GM13976 (cell line): ENCODE results near the gene PDE4D.

ENCODE experiments used
- DNase-seq: peaks from one replicate; pipeline ENCODE4 v3.0.0; 2012; ENCODE audit warnings: low spot score
- in situ Hi-C: fragments of 300-500 bp; cut with MboI; formaldehyde crosslinking; loops from one replicate; pipeline ENCODE4 v1.12.0; 2022; ENCODE audit warnings: low sequenced_read_pairs, mixed read lengths, inconsistent platforms; ENCODE audit not compliant: unreplicated experiment
- TF ChIP-seq, protein P1 (sequence below): IDR thresholded peaks from 2 replicates; pipeline ENCODE4 v1.5.1; 2012; ENCODE audit warnings: borderline replicate concordance, mild to moderate bottlenecking; ENCODE audit not compliant: insufficient read depth; ENCODE audit errors: extremely low read depth, missing control alignments, control extremely low read depth

The PDE4D gene

DNA sequence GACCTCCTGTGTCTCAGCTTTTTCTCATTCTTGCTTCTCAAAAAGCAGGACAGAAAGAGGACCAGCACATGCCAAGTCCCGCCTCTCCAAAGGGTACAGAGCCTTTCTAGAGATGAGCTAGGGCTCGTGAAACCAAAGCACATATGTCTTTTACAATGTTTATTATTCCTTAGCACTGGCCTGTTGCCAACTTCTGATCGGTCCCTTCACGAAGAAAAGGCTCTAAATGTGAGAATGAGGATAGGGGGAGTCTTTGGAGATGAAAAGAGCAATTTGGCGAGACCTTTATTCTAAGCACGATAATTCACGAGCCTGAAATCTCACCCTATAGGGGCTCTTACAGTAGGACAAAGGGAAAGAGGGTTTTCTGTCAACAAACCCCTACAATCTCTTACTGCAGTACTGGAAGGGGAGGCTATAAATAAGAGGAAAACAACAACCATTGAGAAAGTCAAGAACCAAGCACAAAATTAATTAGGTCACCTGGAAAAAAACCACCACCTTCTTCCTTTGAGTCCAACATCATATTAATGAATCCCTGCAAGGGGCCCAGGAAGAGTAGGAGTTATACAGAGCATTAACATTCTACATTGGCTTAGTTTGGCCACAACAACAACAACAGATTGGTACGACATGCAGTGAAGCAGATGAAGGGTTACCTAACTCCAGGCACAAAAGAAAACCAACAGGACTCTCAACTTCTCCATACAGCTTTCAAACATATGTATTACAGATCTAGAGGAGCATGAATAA is 309.5 kb downstream of the PDE4D start:
- TF ChIP-seq, protein P1, sequence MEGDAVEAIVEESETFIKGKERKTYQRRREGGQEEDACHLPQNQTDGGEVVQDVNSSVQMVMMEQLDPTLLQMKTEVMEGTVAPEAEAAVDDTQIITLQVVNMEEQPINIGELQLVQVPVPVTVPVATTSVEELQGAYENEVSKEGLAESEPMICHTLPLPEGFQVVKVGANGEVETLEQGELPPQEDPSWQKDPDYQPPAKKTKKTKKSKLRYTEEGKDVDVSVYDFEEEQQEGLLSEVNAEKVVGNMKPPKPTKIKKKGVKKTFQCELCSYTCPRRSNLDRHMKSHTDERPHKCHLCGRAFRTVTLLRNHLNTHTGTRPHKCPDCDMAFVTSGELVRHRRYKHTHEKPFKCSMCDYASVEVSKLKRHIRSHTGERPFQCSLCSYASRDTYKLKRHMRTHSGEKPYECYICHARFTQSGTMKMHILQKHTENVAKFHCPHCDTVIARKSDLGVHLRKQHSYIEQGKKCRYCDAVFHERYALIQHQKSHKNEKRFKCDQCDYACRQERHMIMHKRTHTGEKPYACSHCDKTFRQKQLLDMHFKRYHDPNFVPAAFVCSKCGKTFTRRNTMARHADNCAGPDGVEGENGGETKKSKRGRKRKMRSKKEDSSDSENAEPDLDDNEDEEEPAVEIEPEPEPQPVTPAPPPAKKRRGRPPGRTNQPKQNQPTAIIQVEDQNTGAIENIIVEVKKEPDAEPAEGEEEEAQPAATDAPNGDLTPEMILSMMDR = no peak
- in situ Hi-C loops = no loop called here
- no peak for DNase-seq

DNA sequence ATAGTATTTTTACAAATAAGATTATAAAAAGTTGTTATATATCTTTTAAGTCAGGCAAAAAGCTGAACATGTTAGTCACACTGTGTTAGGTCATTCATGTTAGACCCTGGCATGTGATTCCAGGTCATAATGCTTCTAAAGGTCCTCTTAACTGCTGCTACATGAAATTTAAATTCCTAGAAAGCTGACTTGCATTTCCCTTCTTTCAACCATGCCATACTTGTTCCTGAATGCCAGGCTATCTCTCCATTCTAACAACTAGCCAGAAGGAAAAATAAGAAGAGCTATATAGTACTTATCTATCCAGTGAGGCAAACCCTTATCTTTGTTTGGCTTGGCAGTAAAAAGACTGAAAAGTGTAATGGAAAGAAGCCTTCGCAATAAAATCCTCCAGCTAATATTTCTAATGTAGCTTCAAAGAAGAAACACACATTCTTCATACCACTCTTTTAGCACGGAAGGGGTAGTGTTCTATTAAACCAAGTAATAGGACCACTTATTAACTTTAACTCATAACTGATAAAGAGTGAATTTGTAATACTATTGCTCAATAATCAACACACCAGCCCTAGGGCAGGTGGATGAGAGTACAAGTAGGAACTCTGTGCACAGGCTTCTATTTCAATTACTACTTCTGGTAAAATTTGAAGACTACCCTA is 310.2 kb downstream of the PDE4D start:
- DNase-seq = no peak
- in situ Hi-C loops = no loop called here
- TF ChIP-seq, protein P1 = no peak

DNA sequence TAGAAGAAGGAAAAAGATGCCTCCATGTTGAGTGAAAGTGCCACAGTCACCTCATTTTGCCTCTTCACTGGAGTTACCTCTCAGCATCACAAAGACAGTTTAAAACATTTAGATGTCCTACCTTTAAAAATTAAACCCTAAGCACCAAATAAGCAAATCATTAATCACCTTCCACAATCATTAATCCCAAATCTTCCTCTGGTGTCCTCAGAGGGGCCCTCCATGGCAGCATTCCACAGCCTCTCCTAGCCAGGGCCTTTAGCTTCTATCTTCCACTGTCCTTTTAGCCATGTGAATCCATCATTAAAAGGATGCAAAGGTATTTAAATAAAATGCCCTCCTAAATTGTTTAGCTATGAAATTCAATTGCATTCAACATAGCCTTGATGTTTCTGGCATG is 310.8 kb downstream of the PDE4D start:
- TF ChIP-seq, protein P1 = no peak
- in situ Hi-C loops = no loop called here
- DNase-seq = no peak

DNA sequence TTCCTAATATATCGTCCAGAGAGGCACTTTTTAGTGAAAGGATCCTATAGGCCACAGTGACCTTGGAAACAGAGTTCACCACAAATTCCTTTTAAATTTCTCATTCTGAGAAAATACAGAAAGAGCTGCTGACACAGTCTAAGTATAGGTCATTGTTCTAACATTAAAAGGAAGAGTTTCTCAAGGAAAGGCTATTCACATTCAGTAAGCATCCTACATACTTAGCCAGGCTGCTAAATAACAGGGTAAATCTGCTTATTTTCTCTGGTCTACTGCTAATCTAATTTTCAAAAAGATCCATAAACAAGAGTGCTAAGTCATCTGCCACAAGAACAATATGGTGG is 313.7 kb downstream of the PDE4D start:
- TF ChIP-seq, protein P1 = no peak
- in situ Hi-C loops = no loop called here
- DNase-seq = no peak

DNA sequence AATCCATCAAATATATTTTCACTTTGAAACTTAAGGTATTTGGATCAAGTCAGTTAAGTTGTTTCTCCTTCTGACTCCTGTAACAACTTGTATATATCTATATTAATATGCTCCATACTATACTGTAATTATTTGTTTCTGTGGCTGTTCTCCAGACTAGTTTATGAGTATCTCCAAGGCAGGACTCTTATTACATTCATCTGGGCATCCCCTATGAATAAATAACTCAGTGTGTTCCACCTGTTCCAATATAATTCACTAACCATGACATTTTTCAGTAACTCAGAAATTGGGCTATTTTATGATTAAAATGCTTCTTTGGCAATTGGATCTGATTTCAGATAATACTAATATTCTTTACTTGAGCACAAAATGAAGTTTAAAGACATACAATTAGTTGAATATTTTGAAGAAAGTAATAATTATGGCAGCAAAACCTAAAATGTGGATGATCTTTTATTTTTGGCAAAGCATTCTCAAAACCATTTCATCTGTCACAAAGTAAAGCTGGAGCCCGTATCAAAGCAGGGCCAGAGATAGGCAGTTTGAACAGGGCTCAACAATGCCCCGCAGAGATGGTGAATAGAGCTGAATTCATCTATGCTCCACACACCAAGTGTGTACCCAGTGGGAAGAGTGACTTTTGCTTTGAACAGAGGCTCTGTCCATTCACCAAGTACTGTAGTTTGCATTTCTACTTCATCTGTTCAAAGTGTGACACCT is 314.3 kb downstream of the PDE4D start:
- in situ Hi-C loops = no loop called here
- TF ChIP-seq, protein P1 = no peak
- DNase-seq = no peak

DNA sequence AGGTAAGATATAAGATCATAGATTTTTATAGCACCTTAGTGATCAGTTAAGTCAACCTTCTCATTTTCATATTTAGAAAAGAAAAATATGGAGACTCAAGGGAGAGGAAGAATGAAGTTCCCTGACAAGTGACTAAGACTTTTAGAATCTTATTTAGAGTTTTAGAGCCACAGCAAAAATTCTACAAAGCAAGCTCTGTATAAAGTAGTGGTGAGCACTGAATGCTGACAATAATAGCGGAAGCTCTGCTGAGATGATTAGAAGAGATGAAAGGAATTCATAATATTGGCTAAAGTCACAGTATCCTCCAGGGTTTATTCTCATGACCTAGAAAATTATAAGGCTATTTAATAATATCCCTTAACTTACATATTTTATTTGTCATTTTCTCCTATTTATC is 316.0 kb downstream of the PDE4D start:
- no peak for DNase-seq
- TF ChIP-seq, protein P1 = no peak
- in situ Hi-C loops = no loop called here
